KBM-7 (cell line): ENCODE data around the gene POLN.

Experiments
- DNase-seq: peaks from one replicate; pipeline ENCODE4 v3.0.0-alpha.2; 2015
- in situ Hi-C: fragments of 300-500 bp; cut with MboI; formaldehyde crosslinking; loops from 2 replicates; pipeline ENCODE4 v1.14.3; 2020; ENCODE audit warnings: low sequenced_read_pairs, low pct_unique_long_range_greater_than_20kb, mixed read lengths

The POLN gene

DNA sequence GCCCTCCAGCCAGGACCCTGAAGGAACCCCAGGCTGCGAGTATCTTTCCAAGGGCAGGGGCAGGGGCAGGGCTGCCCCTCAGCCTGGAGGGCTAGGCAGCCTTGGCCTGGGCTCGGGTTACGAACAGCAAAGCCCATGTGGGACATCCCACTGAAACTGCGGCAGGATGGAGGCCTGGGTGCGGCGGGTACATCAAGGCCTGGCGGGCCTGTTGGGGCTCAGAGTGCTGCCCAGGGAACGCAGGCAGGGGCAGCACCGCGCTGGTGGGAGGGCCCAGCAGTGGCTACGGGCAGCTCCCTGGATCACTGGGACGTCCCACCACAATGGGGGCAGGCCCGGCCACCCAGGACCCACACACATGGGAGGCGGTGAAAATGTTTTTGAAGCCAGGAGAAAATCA lies 171.9 kb downstream of the POLN start:
- no peak for DNase-seq
- in situ Hi-C loops, result no loop called here

DNA sequence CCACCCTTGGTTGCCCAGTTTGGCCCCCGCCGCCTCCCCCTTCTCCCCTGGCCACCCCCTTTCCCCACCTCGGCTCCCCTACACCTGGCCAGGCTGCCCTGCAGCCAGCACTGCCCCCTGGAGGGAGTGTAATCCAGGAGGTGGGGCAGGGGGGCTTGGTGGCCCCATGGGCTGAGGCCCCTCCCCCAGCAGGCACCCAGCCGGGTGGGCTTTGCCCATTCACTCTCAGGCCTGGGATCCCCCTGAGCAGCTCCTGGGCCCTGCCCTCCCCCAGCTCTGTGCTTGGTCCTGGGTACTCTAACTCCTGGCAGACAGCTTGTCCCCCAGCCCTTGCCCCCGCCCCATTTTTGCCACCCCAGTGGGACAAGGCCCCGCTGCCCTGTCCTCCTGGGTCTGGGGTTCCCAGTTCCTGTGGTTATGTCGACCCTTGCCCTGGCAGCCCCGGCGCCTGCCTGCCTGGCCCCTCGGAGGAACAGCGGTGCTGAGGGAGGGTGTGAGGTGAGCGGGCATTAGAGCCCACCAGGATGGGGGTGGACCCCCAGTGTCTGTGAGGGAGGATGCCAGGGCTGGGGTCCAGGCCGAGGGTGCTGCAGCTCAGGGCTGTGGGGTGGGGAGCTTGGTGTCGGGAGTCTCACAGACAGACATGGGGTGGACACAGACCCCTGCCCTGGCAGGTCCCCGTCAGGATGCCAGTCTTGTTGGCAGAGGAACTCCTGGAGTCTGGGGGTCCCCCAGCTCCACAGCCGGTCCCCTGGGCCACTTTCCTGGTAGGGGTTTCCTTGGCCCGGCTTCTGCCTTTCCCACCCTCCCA lies 172.6 kb downstream of the POLN start:
- in situ Hi-C loops, result no loop called here
- DNase-seq, result no peak

DNA sequence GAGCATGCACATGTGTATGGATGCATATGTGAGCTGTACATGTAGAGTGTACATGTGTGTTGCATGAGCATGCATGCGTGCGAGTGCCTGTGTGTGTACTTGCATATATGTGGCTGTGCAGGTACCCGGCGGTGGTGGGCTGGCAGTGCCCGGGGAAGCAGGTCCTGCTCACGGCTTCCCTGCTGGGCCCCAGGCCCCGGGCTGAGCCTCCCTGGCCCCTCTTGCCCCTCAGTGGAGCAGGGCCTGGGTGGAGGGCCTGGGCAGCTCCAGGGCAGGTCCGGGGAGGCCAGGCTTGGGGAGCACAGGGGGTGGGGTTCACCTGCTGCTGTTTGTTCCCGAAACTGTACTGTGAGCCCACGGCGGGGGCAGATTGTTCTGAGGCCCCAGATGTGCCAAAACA lies 173.4 kb downstream of the POLN start:
- in situ Hi-C loops, result no loop called here
- DNase-seq, result no peak

DNA sequence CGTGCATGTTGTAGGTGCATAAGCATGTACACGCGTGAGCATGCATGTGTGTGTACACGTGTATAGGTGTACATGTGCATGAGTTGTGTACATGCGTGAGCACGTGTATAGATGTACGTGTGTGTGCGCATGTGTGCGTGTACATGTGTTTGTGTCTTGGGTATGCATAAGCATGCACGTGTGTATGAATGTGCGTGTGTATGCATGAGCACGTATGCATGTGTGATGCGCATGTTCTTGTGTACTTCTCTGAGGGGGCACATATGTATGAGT lies 173.8 kb downstream of the POLN start:
- in situ Hi-C loops, result no loop called here
- no peak for DNase-seq

DNA sequence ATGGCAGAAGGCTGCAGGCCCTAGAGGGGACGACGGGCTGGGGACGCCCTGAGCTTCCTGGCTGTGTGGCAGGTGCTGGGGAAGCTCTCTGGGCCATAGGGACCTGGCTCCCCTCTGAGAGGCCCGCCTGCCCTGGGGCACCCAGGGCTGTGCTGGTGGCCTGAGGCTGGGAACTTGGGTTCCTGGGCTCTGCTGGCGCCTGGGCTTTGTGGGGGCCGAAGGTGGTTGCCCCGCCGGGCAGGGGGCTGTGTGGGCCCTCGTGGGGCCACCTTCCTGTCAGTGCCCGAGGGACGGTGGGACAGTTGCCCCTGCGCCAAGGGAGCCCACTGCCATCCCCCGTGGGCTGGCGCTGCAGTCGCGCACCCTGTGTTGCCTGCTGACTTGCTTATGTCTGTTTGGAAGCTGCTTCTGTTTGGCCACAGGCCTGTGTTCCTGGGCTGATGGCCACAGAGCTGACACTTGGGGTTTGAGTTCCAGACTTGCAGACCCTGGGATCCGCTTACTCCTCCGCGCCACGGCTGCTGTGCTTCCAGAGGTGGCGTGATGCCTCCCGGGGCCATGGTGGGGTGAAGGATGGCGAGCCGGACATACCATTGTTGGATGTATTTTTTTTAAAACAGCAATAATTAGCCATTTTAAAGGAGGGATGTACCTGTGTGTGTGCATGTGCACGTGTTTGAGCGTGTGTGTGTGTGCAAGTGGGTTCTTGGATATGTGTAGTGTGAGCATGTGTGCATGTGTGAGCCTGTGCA lies 174.3 kb downstream of the POLN start:
- no peak for DNase-seq
- in situ Hi-C loops, result no loop called here

DNA sequence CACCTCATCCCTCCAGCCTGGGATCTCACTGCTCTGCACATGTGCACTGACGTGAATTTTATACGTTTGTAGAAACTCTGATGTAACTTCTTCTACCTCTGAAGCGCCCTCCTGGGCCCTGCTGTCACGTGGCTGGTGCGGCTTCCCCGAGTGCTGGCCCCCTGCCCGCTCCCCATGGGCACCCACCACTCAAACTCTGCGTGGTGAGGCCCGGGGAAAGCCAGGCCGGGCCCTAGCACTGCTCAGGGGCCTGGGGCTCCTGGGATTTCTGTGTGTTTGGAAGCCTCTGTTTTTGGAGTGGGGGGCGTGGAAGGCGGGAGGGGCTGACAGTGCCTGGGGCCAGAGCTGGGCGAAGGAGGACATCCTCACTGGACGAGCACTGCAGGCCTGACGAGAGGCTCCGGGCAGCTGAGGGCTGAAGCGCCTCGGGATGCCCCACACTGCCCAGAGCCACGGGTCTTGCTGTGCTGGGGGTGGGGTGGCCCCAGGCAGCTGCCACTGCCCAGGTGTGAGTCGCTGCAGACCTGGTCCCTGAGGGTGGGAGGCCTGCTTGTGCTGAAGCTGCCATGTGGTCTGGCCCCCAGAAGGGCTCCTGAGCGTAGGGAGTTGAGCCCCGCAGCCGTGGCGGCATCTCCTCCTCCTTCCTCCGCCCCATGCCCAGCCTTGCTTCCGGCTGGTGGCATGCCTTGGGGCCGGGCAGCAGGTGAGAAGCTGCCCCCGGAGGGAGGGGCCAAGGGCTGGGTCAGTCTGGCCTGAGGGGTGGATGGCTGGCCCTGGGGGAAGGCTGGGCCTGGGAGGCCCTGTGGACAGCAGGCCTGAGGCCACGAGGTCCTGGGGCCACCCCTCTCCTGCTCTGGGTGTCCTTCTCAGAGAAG lies 175.1 kb downstream of the POLN start:
- in situ Hi-C loops, result no loop called here
- DNase-seq, result no peak

DNA sequence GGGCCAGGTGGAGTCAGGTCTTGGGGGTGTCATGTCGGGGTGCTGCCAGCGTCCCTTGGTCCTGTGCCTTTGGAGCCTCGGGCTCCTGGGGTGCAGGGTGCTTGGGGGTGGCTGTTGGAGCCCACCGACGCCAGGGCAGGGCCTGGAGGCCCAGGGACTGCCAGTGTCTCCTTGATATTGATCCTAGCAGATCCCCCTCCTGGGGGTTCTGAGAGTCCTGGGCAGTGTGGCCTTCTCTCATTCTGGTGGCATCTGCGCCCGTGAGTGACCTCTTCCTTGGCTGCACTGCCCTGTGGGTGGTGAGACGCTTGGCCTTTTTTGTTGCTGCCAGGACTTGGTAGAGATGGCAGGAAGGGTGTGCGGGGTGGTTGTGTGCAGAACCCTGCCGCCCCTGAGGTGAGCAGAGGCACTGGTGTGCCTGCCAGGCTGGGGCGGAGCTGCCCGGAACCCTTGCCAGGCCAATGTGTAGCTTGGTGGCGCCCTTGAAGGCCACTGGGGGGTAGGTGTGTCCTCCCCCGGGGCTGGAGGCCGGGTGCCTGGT lies 175.8 kb downstream of the POLN start:
- no peak for DNase-seq
- in situ Hi-C loops, result no loop called here

DNA sequence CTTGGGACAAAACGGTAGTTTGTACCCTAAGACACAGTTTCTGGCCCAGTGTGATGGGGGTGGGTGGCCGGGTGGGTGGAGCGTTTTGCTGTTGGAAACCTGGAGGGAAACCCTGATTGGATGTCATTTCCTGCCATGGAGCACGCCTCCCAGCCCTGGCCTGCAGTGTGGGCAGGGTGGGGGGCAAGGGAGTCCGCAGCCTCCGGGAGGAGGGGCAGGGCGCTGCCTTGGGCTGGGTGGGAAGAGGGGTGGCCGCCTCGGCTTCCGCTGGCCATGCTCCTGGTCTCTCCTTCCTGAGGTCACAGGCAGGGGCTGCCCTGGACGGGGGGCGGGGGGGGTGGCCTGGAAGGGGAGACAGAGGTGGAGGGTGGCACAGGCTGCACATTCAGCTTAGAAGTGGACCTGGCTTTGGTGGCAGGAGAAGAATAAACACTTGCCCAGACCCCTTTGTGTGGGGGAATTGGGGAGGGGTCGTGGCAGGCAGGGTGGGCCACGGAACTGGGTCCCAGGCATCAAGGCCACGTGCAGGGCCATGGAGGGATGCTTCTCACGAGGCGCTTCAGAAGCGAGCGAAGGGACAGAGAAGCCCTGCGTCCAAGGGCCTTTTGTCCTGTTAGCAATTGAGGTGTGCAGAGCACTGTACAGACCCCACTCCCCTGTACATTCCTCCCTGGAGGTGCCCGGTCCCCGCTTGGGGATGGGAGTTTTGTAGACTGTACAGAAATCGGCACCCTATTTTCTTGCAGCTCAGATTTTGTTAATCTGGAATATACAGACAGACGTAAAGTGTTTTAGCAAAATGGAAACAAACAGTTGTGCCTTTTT lies 176.6 kb downstream of the POLN start:
- DNase-seq, result no peak
- in situ Hi-C loops, result no loop called here

DNA sequence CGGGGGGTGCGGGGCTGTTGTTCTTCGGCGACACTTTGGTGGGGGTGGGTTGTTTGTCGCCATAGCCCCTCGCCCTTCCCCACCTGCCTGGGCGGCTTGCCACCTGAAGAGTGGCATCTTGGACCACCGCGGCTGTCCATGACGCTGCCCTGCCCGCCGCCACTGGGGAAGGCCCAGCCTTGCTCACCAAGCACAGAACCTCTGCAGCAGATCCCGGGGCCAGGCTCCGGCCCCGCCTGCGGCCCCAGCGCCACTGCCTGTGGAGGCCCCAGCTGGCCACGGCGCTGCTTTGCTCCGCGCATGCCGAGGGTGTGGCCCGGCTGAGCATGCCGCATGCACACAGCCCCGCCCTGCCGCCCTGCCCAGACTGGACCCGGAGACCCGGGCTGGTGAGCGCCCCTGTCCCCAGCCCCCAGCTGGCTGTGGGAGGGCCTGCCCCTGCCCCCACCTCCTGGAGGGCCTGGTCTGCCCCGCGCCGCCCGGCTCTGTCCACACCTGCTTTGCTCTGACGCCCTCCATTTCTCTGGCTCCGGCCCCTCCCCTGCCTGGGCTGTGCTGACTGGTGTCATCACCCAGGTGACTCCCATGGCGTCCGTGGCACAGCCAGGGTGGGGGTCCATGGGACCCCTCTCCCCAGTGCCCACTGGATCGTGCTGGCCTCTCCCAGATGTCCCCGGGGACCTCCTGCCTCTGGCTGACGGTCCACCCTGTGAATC lies 177.5 kb downstream of the POLN start:
- DNase-seq, result no peak
- in situ Hi-C loops, result no loop called here

DNA sequence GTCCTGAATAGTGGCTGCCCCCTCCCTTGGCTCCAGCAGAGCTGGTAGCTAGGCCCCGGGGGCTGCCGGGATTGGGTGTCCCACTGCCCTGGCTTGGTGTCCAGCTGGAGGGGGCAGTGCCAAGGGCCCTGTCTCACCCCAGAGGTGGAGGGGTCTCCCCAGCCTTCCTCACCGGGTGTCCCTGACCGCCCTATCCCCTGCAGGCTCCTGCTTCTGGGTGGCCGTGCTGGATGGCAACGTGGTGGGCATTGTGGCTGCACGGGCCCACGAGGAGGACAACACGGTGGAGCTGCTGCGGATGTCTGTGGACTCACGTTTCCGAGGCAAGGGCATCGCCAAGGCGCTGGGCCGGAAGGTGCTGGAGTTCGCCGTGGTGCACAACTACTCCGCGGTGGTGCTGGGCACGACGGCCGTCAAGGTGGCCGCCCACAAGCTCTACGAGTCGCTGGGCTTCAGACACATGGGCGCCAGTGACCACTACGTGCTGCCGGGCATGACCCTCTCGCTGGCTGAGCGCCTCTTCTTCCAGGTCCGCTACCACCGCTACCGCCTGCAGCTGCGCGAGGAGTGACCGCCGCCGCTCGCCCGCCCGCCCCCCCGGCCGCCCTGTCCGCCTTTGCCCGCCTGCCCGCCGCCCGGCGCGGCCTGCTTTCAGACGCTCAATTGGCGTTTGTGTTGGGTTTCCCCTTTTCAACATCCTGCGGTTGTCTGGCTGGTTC lies 178.2 kb downstream of the POLN start:
- DNase-seq, result no peak
- in situ Hi-C loops, result no loop called here

DNA sequence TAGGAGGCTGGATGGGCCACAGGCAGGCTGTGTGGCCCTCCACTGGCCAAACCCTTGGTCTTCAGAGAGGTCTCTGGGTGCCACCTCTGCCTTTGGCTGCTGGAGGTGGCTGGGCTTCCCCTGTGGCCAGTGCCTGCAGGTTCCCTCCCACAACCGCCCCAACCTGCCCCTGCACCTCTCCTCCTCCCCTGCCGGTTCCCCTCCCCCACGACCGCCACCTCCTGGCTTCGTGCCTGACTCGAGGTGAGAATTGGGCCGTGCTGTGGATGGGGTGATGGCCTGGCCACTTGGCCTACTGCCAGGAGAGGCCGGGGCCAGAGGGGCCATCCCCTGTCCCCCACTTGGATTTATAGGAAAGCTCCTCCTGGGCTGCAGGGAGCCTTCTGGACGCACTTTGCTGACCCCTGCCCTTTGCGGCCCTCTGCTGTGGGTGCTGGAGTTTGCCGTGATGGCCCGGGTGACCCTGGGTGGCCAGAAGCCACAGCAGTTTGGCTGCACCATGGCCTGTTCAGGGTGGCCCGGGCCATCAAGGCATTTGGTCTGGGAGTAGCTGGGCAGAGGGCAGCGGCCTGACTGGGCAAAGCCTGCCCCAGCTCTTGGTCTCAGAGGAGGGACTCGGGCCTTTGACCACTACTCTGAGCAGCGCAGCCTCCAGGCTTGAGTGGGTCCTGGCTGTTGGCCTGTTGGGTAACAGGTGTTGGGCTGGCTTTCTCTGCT lies 179.0 kb downstream of the POLN start:
- in situ Hi-C loops, result no loop called here
- DNase-seq, result no peak

DNA sequence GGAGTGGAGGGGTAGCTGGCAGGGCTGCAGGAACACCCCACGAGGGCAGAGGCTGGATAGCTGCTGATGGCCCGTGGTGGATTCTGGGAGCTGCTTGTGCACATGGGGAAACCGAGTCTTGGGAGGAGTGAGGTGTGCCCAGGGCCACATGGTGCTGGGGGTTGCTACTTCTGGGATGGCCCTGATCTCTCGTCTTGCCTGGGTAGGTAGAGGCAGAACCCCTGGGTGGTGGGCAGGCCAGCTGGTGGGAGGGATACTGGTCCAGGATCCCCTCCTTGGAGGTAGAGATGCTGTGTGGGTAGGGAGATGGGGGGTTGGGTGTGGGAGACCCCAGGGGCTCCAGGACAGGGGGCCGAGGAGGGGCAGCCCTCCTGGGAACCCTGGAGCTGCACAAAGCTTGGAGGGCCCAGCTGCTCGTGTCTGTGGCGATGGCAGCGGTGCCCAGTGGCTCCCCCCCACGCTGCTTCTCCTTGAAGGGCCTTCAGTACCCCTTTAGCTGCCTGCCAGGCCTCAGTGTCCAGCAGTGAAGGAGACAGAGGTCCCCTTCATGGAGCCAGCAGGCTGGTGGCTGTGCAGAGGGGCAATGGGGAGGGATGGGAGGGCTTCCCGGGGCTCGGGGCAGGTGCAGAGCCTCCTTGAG lies 179.6 kb downstream of the POLN start:
- no peak for DNase-seq
- in situ Hi-C loops, result no loop called here

DNA sequence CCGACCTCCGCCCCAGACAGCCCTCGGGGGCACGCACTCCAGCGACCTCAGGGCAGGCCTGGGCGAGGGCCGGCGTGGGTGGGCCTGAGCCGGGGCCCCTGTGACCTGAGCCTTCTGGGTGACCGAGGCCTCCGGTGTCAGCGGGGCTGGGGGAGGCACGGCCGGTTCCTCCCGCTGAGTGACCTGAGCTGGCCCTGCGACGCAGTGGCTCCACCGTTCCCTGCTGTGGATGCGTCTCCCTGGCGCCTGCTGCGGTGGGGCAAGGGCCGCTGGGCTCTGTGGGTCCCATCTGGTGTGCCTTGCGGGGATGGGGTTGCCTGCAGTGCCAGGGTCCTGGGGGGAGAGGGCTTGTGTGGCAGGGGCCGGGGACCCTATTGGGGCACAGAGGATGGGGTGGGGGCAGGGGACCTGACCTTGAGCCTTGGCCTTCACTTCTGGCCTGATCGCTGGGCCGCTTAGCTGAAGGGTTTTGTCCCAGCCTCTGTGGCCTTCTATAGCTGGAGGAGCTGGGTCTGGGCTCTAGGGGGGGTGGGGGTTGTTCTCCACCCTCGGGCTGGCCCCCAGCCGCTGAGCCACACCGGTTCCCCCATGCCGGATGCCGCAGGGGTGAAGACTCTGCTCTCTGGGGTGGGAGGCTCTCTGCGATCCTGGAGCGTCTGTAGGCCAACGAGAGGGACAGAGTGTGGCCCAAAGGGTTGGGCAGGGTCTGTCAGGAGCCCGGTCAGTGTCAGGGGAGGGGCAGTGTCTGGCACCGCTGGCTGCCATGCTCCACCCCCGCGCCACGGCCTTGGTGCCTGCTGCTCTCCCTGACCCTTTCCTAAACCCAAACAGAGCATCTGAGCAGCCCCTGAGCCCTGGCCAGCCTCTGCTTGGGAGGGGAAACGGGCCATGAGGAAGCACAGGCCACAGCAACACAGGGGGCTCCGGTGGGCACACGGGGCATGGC lies 180.5 kb downstream of the POLN start:
- in situ Hi-C loops, result no loop called here
- DNase-seq, result no peak

DNA sequence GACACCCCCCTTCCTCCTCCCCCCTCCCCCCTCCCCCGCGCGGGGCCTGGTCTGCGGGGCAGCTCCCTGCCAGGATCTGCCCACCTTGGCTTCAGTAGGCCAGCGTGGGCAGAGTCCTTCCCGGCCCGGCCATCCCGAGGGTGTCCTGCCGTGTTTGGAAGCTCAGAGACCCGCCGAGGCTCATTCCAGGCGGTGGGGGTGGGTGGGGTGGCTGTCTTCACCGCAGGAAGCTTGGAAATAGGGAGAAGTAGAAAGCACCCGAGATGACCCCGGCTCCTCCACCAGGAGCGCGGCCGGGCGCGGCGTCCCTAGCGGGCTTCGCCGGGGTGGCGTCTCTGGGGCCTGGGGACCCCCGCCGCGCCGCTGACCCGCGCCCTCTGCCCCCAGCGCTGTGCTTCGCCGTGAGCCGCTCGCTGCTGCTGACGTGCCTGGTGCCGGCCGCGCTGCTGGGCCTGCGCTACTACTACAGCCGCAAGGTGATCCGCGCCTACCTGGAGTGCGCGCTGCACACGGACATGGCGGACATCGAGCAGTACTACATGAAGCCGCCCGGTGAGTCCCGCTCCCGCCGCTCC lies 181.2 kb downstream of the POLN start:
- in situ Hi-C loops, result no loop called here
- DNase-seq, result no peak
